Measurements from ENCODE around the gene SND1. TPM values are rescaled to one million over a fixed set of nuclear protein-coding genes. Genes with fewer than 3 reads are reported as not detected.

SND1 gene
- total RNA-seq, 6 experiments from 2014 or later, result 77.5 to 150 (median 126) TPM

DNA sequence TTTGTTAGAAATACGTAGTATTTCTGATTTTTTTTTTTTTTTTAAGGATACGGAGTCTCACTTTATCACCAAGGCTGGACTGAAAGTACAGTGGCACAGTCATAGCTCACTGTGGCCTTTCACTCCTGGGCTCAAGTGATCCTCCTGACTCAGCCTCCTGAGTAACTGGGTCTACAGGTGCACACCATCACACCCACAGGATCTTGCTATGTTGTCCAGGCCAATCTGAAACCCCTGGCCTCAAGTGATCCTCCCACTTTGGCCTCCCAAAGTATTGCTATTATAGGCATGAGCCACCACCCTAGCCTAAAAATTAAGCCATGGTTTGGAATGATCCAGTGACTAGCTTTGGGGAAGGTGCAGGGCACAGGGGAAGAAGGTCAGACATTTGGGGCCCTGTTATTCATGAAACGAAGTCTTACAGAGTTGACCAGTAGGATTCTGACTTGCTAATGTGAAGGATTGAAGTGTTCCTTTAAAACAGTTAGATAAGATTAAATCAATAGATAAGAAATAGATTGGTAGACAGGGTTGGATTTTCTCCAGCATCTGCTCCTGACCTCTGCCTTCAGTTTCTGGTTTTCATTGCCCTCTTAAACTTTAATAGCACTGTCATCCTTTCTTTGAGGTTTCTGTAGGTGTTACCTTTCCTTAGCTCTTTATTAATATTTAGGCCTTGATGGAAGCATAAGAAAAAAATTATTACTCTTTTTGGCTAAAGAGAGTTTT lies 257.6 kb downstream of the SND1 start:
- peak; percentile 10 to 44 (median 30) for ATAC-seq

DNA sequence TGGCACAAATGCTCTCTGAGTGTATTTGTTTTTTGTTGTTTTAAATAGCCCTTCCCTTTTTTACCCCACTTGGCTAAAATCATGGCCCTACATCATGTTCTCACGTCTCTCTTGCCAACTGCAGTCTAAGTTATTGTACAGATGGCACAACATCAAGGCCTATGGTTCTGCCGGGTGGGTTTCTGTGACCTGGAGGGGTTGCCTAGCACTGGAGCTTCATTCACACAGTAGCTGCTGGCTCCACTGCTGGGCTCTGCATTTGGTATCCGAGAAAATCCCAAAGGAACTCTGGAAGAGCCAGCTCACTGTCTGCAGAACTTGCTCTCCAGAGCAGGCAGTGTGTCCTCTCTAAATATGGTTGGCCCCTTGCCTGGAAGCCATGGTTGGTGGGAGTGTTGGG lies 258.7 kb downstream of the SND1 start:
- TF ChIP-seq POLR2A (IDR thresholded peaks at IDR 0.05) (no peak), CTCF (IDR thresholded peaks at IDR 0.05) (no peak)
- intact Hi-C loops (cut with DNase I), result no loop called here
- no peak for DNase-seq
- Histone ChIP-seq H3K27me3 (no peaks in the 10 kb centered on the region), H3K4me3 (no peak overlapping the region), H3K27ac (no peak overlapping the region), H3K9me3 (no peaks in the 10 kb centered on the region), H3K4me1 (peaks cover 0 to 34% (median 2%) of the 10 kb centered on the region in 4 donors), H3K36me3 (no peaks in the 10 kb centered on the region)
- WGBS (ENCODE audit: insufficient coverage, low coverage, low lambda C conversion rate, missing lambda C conversion rate), result 95% methylated on average over 3 of the region's 3 CpGs
- no peak for ATAC-seq

More for the DNA sequence above, 257.6 kb downstream of the SND1 start:
- Histone ChIP-seq H3K27me3 (no peaks in the 10 kb centered on the region), H3K4me1 (peaks cover 0 to 34% (median 2%) of the 10 kb centered on the region in 4 donors), H3K27ac (no peak overlapping the region), H3K4me3 (no peak overlapping the region), H3K36me3 (no peaks in the 10 kb centered on the region), H3K9me3 (no peaks in the 10 kb centered on the region)
- no peak for DNase-seq
- intact Hi-C loops (cut with DNase I), result no loop called here
- no peak for TF ChIP-seq POLR2A (IDR thresholded peaks at IDR 0.05)
- TF ChIP-seq CTCF (IDR thresholded peaks at IDR 0.05), result no peak
- WGBS (ENCODE audit: insufficient coverage, low coverage, low lambda C conversion rate, missing lambda C conversion rate), result 83% methylated on average over 3 of the region's 3 CpGs

- peaks cover 0 to 31% (median 2%) of the 10 kb centered on the region in 4 donors for H3K4me1 ChIP-seq
- 100% methylated on average over 1 of the region's 1 CpG for WGBS (ENCODE audit: insufficient coverage, low coverage, low lambda C conversion rate, missing lambda C conversion rate)
Measured at GRCh38 chr7:127911968-127912511, 260.0 kb downstream of the SND1 start.

DNA sequence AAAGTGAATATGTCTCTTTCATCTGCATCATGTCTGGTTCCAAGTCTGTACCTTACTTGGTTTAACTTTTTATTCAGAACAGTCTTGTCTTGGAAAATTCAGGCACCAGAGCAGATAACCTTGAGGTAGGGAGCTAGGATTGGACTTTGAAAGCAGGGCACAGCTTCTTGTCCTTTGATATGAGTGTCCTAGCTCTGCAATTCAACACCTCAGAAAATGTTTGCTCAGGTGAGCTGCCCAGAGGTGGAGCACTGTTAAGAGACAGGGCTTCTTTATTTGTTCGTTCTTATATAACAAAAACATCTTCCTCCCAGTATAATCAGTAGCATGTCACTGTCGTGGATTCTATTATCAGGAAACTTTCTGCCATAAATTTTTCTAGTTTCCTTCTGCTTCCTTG lies 260.9 kb downstream of the SND1 start:
- Histone ChIP-seq H3K4me1 (peaks cover 0 to 23% (median 2%) of the 10 kb centered on the region in 4 donors), H3K27me3 (no peaks in the 10 kb centered on the region), H3K27ac (no peak overlapping the region), H3K4me3 (no peak overlapping the region), H3K36me3 (no peaks in the 10 kb centered on the region), H3K9me3 (no peaks in the 10 kb centered on the region)
- intact Hi-C loops (cut with DNase I), result no loop called here
- TF ChIP-seq CTCF (IDR thresholded peaks at IDR 0.05) (no peak), POLR2A (IDR thresholded peaks at IDR 0.05) (no peak)
- ATAC-seq, result peak in 2 of 4 donors; percentile 46 to 51
- no peak for DNase-seq
- 37% methylated on average over 2 of the region's 2 CpGs for WGBS (ENCODE audit: insufficient coverage, low coverage, low lambda C conversion rate, missing lambda C conversion rate)

More at GRCh38 chr7:127911968-127912511, 260.0 kb downstream of the SND1 start:
- H3K36me3 ChIP-seq, result no peaks in the 10 kb centered on the region
- ATAC-seq (no peak), DNase-seq (no peak)
- intact Hi-C loops (cut with DNase I), result no loop called here
- no peak overlapping the region for H3K4me3 ChIP-seq
- no peak overlapping the region for H3K27ac ChIP-seq
- H3K9me3 ChIP-seq, result no peaks in the 10 kb centered on the region
- no peaks in the 10 kb centered on the region for H3K27me3 ChIP-seq
- TF ChIP-seq POLR2A (IDR thresholded peaks at IDR 0.05), result no peak

GRCh38 chr7:127913686-127914085 lies 261.7 kb downstream of the SND1 start:
- Histone ChIP-seq H3K36me3 (no peaks in the 10 kb centered on the region), H3K27me3 (no peaks in the 10 kb centered on the region), H3K9me3 (no peaks in the 10 kb centered on the region), H3K4me3 (no peak overlapping the region), H3K4me1 (peaks cover 0 to 23% (median 2%) of the 10 kb centered on the region in 4 donors), H3K27ac (no peak overlapping the region)
- no peak for TF ChIP-seq CTCF (IDR thresholded peaks at IDR 0.05)
- no peak for TF ChIP-seq POLR2A (IDR thresholded peaks at IDR 0.05)
- DNase-seq (no peak), ATAC-seq (no peak)
- 77% methylated on average over 2 of the region's 2 CpGs for WGBS (ENCODE audit: insufficient coverage, low coverage, low lambda C conversion rate, missing lambda C conversion rate)
- intact Hi-C loops (cut with DNase I), result no loop called here

Measured in right lobe of liver (tissue), 6 donors.